HepG2 (cell line): ENCODE measurements around the gene RAD51. TPM values are rescaled to one million over a fixed set of nuclear protein-coding genes. Genes with fewer than 3 reads are reported as not detected.

Experiments used
- CBFB ChIP-seq: sonication (generic); formaldehyde crosslinking; IDR thresholded peaks from 2 replicates; pipeline ENCODE4 v1.4.0; 2020; ENCODE audit warnings: missing genetic modification reagents
- CENPT ChIP-seq: sonication (generic); formaldehyde crosslinking; IDR thresholded peaks from 2 replicates; pipeline ENCODE4 v1.8.0; 2022; ENCODE audit warnings: low read depth, mild to moderate bottlenecking, moderate library complexity, missing genetic modification reagents
- FOXC1 ChIP-seq: sonication (generic); formaldehyde crosslinking; IDR thresholded peaks from 2 replicates; pipeline ENCODE4 v1.8.0; 2022; ENCODE audit warnings: mild to moderate bottlenecking, missing genetic modification reagents, borderline replicate concordance
- GABPB1 ChIP-seq: IDR thresholded peaks from 2 replicates; pipeline ENCODE4 v1.6.1; 2016; ENCODE audit warnings: mild to moderate bottlenecking, missing genetic modification reagents, moderate library complexity, missing compliant biosample characterization
- SRSF4 ChIP-seq: fragments of 200-400 bp; formaldehyde crosslinking; IDR thresholded peaks from one replicate; pipeline ENCODE4 v1.6.1; 2018; ENCODE audit warnings: mild to moderate bottlenecking, low read depth, low read length, moderate library complexity; ENCODE audit not compliant: poor library complexity, severe bottlenecking
- TSC22D2 ChIP-seq: sonication (generic); formaldehyde crosslinking; IDR thresholded peaks from 2 replicates; pipeline ENCODE4 v1.5.1; 2020; ENCODE audit warnings: missing genetic modification reagents, mild to moderate bottlenecking, borderline replicate concordance
- ZIK1 ChIP-seq: sonication (generic); formaldehyde crosslinking; IDR thresholded peaks from 2 replicates; pipeline ENCODE4 v1.5.0; 2020; ENCODE audit warnings: mild to moderate bottlenecking, low read depth, missing genetic modification reagents, borderline replicate concordance
- ZNF326 ChIP-seq: sonication (generic); formaldehyde crosslinking; IDR thresholded peaks from 2 replicates; pipeline ENCODE4 v1.4.0; 2020; ENCODE audit warnings: missing genetic modification reagents, borderline replicate concordance
- ZNF451 ChIP-seq: sonication (generic); formaldehyde crosslinking; IDR thresholded peaks from 2 replicates; pipeline ENCODE4 v1.5.0; 2020; ENCODE audit warnings: mild to moderate bottlenecking, missing genetic modification reagents
- ZNF703 ChIP-seq: sonication (generic); formaldehyde crosslinking; IDR thresholded peaks from 2 replicates; pipeline ENCODE4 v1.5.1; 2020; ENCODE audit warnings: missing genetic modification reagents, mild to moderate bottlenecking, moderate library complexity, borderline replicate concordance
- polyA plus RNA-seq, 8 experiments: library from polyadenylated mRNA; depleted of rRNA in 3 of 8; stranded (reverse) in 7 of 8; unstranded in 1 of 8; fragments of >200 nt; fragmentation: Illumina TruSeq in 4 of 8; extraction: Trizol in 4 of 8; gene quantifications; 2 replicates each; pipeline versions ENCODE4 v1.2.1 to v1.2.3, GENCODE V29; 2011 to 2016; ENCODE audit warnings: low read depth in 4 of 8, missing spikeins in 1 of 8, mixed read lengths in 1 of 8; ENCODE audit not compliant: insufficient read depth in 1 of 8
- total RNA-seq, 5 experiments: library from RNA; depleted of rRNA; stranded (reverse); fragments of >200 nt; fragmentation: Illumina TruSeq; extraction: Trizol; gene quantifications; 2 replicates each; pipeline ENCODE4 v1.2.3, GENCODE V29; 2016; ENCODE audit warnings: low read depth in 1 of 5
- TF ChIP-seq, protein P1 (sequence below): sonication (generic); formaldehyde crosslinking; IDR thresholded peaks from 2 replicates; pipeline ENCODE4 v1.8.1; 2023; ENCODE audit warnings: mild to moderate bottlenecking, inconsistent platforms, moderate library complexity, missing genetic modification reagents, borderline replicate concordance
- TF ChIP-seq, protein P2 (sequence below): IDR thresholded peaks from 2 replicates; pipeline ENCODE4 v1.6.1; 2016; ENCODE audit warnings: low read depth, borderline replicate concordance
- TF ChIP-seq, protein P3 (sequence below): sonication (generic); formaldehyde crosslinking; IDR thresholded peaks from 2 replicates; pipeline ENCODE4 v1.8.1; 2022; ENCODE audit warnings: mild to moderate bottlenecking, missing genetic modification reagents
- TF ChIP-seq, protein P4 (sequence below): sonication (generic); formaldehyde crosslinking; IDR thresholded peaks from 2 replicates; pipeline ENCODE4 v1.4.0; 2020; ENCODE audit warnings: missing genetic modification reagents, borderline replicate concordance
- TF ChIP-seq, protein P5 (sequence below): IDR thresholded peaks from 2 replicates; pipeline ENCODE4 v1.6.1; 2016; ENCODE audit warnings: mild to moderate bottlenecking
- TF ChIP-seq, protein P6 (sequence below): sonication (generic); formaldehyde crosslinking; IDR thresholded peaks from 2 replicates; pipeline ENCODE4 v1.4.0; 2020; ENCODE audit warnings: missing genetic modification reagents, borderline replicate concordance

RAD51 gene
- total and polyA plus RNA-seq, 2 of the 13 experiments (the other 11 are each of a cell fraction or from before 2014, with no cell fraction given): 8.5 to 12.8 TPM

DNA sequence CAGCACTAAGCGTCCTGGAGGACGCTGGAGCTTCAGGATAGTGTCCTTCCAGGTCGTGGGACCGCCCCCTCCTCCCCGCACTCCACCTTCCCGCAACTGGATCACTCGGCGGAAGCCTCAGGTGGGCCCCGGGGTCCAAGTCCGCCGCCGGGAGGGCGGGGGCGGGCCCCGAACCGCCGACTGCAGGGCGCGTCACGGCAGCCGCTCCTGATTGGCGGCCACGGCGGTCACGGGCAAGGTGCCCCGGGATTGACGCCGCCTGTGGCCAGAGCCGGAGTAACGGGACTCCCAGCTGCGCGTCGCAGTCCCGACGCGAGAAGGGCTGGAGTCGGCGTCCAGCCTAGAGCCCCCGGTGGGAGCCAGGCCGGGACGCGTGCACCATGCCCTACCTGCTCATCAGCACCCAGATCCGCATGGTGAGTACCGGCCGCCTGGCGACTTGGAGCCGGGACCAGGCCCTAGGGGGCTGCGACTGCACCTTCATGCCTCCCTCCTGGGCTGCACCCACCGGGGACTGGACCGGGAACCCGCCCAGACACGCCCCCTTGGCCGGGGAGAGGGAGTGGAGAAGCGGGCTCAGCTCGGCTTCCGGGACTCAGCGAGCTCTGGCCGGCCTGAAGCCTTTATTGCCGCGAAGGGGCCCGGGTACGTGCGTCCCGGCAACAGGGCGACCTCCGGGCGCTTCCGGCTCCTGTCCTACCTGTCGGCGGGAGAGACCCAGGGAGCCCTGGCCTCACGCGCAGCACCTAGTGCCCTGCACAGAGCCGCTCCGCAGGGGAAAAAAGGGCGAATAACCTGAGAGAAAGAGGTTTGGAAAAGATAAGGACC lies 69.0 kb downstream of the RAD51 start, which contains the start of gene GCHFR (continued):
- TF ChIP-seq, protein P1, sequence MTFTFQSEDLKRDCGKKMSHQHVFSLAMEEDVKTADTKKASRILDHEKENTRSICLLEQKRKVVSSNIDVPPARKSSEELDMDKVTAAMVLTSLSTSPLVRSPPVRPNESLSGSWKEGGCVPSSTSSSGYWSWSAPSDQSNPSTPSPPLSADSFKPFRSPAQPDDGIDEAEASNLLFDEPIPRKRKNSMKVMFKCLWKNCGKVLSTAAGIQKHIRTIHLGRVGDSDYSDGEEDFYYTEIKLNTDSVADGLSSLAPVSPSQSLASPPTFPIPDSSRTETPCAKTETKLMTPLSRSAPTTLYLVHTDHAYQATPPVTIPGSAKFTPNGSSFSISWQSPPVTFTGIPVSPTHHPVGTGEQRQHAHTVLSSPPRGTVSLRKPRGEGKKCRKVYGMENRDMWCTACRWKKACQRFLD (CRISPR knock-in tag): no peak
- TF ChIP-seq CBFB (CRISPR knock-in tag): 0 out of 2 replicates have a peak, but pooled peaks have one; percentile 68
- peak; percentile 66; the same call in 1 of the 2 replicates for TF ChIP-seq TSC22D2 (CRISPR knock-in tag)
- TF ChIP-seq ZNF451: peak; percentile 88
- TF ChIP-seq, protein P2, sequence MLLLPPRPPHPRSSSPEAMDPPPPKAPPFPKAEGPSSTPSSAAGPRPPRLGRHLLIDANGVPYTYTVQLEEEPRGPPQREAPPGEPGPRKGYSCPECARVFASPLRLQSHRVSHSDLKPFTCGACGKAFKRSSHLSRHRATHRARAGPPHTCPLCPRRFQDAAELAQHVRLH (CRISPR knock-in tag): no peak; the same call in 1 of the 2 replicates
- TF ChIP-seq, protein P3, sequence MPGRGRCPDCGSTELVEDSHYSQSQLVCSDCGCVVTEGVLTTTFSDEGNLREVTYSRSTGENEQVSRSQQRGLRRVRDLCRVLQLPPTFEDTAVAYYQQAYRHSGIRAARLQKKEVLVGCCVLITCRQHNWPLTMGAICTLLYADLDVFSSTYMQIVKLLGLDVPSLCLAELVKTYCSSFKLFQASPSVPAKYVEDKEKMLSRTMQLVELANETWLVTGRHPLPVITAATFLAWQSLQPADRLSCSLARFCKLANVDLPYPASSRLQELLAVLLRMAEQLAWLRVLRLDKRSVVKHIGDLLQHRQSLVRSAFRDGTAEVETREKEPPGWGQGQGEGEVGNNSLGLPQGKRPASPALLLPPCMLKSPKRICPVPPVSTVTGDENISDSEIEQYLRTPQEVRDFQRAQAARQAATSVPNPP (CRISPR knock-in tag): peak; percentile 19; the same call in 1 of the 2 replicates
- TF ChIP-seq, protein P4, sequence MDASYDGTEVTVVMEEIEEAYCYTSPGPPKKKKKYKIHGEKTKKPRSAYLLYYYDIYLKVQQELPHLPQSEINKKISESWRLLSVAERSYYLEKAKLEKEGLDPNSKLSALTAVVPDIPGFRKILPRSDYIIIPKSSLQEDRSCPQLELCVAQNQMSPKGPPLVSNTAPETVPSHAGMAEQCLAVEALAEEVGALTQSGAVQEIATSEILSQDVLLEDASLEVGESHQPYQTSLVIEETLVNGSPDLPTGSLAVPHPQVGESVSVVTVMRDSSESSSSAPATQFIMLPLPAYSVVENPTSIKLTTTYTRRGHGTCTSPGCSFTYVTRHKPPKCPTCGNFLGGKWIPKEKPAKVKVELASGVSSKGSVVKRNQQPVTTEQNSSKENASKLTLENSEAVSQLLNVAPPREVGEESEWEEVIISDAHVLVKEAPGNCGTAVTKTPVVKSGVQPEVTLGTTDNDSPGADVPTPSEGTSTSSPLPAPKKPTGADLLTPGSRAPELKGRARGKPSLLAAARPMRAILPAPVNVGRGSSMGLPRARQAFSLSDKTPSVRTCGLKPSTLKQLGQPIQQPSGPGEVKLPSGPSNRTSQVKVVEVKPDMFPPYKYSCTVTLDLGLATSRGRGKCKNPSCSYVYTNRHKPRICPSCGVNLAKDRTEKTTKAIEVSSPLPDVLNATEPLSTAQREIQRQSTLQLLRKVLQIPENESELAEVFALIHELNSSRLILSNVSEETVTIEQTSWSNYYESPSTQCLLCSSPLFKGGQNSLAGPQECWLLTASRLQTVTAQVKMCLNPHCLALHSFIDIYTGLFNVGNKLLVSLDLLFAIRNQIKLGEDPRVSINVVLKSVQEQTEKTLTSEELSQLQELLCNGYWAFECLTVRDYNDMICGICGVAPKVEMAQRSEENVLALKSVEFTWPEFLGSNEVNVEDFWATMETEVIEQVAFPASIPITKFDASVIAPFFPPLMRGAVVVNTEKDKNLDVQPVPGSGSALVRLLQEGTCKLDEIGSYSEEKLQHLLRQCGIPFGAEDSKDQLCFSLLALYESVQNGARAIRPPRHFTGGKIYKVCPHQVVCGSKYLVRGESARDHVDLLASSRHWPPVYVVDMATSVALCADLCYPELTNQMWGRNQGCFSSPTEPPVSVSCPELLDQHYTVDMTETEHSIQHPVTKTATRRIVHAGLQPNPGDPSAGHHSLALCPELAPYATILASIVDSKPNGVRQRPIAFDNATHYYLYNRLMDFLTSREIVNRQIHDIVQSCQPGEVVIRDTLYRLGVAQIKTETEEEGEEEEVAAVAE: 0 out of 2 replicates have a peak, but pooled peaks have one; percentile 47
- peak; percentile 81; the same call in 1 of the 2 replicates for TF ChIP-seq GABPB1 (CRISPR knock-in tag)
- TF ChIP-seq FOXC1 (CRISPR knock-in tag): peak; percentile 98
- TF ChIP-seq SRSF4: no peak
- peak; percentile 91; the same call in 1 of the 2 replicates for TF ChIP-seq CENPT (CRISPR knock-in tag)
- peak; percentile 87; the same call in 1 of the 2 replicates for TF ChIP-seq ZIK1 (CRISPR knock-in tag)
- TF ChIP-seq, protein P5, sequence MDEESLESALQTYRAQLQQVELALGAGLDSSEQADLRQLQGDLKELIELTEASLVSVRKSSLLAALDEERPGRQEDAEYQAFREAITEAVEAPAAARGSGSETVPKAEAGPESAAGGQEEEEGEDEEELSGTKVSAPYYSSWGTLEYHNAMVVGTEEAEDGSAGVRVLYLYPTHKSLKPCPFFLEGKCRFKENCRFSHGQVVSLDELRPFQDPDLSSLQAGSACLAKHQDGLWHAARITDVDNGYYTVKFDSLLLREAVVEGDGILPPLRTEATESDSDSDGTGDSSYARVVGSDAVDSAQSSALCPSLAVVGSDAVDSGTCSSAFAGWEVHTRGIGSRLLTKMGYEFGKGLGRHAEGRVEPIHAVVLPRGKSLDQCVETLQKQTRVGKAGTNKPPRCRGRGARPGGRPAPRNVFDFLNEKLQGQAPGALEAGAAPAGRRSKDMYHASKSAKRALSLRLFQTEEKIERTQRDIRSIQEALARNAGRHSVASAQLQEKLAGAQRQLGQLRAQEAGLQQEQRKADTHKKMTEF (CRISPR knock-in tag): peak; percentile 98
- TF ChIP-seq ZNF703 (CRISPR knock-in tag): no peak; the same call in 1 of the 2 replicates
- TF ChIP-seq, protein P6, sequence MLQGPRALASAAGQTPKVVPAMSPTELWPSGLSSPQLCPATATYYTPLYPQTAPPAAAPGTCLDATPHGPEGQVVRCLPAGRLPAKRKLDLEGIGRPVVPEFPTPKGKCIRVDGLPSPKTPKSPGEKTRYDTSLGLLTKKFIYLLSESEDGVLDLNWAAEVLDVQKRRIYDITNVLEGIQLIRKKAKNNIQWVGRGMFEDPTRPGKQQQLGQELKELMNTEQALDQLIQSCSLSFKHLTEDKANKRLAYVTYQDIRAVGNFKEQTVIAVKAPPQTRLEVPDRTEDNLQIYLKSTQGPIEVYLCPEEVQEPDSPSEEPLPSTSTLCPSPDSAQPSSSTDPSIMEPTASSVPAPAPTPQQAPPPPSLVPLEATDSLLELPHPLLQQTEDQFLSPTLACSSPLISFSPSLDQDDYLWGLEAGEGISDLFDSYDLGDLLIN (CRISPR knock-in tag): peak; percentile 58; the same call in 1 of the 2 replicates
- TF ChIP-seq ZNF326: peak; percentile 63; the same call in 1 of the 2 replicates
